ENCODE measurements around the gene APOBR.

APOBR gene

DNA sequence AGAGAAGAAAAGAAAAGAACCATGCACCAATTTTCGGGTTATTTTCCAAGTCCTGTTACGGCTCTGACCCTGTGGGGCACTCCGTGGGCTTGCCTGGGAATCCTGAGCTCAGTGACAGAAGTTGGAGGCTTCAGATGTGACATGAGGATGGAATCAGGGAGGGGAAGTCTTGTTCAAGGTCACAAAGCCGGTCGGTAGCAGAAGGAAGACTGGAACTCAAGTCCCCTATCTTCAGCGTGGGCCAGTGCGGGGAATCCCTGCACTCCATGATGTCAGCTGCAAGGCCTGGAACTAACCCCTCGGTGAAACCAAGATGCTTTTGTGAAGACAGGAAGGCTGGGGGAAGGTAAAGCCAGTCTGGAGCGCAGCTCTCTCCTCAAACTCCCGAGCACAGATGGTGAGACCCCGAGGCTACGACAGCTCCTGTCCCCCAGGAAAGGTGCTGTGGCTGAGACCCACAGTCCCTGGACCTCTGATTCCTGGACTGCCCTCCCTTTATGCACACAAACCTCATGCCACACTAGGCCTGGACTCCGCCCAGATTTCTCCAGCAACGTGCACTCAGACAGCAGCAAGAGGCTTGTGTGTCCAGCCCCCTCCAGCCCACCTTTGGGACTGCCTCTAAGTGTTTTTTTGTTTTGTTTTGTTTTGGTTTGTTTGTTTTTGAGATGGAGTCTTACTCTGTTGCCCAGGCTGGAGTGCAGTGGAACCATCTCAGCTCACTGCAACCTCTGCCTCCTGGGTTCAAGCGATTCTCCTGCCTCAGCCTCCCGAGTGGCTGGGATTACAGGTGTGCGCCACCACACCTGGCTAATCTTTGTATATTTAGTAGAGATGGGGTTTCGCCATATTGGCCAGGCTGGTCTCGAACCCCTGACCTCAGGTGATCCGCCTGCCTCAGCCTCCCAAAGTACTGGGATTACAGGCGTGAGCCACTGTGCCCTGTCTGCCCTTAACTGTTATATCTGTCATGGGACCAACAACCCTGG, 17.7 kb downstream of the APOBR start:
- no peak overlapping the region for H3K4me3 ChIP-seq (ENCODE audit: low read length)
- DNase-seq (ENCODE audit: low read depth): no peak
- TF ChIP-seq, protein P1, sequence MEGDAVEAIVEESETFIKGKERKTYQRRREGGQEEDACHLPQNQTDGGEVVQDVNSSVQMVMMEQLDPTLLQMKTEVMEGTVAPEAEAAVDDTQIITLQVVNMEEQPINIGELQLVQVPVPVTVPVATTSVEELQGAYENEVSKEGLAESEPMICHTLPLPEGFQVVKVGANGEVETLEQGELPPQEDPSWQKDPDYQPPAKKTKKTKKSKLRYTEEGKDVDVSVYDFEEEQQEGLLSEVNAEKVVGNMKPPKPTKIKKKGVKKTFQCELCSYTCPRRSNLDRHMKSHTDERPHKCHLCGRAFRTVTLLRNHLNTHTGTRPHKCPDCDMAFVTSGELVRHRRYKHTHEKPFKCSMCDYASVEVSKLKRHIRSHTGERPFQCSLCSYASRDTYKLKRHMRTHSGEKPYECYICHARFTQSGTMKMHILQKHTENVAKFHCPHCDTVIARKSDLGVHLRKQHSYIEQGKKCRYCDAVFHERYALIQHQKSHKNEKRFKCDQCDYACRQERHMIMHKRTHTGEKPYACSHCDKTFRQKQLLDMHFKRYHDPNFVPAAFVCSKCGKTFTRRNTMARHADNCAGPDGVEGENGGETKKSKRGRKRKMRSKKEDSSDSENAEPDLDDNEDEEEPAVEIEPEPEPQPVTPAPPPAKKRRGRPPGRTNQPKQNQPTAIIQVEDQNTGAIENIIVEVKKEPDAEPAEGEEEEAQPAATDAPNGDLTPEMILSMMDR (IDR thresholded peaks at IDR 0.05; ENCODE audit: insufficient read depth, low read depth, low read length, missing control alignments): no peak

DNA sequence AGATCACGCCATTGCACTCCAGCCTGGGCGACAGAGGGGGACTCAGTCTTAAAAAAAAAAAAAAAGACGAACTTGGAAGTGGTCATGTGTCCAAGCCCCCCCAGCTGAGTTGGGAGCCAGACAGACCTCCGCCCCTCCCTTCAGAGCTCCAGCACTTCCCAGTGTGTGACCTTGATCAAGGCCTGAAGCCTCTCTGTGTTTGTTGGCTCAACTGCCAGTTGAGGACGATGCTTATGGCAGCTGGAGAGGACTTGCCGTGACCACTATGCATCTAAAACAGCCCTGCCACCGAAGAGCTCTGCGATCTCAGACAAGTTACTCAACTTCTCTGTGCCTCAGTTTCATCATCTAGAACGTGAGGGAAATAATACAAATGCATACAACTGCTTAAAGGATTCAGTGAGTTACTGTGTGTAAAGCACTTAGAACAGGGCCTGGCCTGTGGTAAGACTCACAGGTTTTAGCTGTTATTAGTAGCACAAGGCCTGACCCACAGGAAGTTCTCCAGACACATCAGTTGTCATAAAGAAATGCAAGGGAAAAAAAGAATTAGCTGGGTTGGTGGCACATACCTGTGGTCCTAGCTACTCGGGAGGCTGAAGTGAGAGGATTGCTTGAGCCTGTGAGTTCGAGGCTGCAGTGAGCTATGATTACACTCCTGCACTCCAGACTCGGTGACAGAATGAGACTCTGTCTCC, 19.2 kb downstream of the APOBR start:
- H3K4me3 ChIP-seq (ENCODE audit: low read length): no peak overlapping the region
- TF ChIP-seq, protein P1 (IDR thresholded peaks at IDR 0.05; ENCODE audit: insufficient read depth, low read depth, low read length, missing control alignments): no peak
- DNase-seq (ENCODE audit: low read depth): no peak

DNA sequence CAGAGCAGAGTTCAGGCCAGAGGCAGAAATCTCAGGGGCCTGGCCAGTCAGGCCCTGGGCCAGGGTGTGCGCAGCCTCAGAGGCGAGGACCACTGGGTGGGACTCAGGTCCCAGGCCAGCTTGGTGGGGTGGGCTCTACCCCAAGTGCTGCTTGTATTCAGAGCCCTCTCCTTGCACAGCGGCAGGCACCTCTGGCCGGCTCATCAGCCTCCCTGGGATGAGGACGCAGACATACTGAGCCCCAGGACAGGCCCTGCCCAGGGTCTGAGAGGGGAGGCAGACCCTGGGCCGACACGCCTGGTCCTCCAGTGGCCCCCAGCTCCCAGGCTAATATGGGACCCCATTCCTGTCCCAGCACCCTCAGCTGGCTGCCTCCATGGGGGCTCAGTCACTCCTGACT, 19.8 kb downstream of the APOBR start:
- H3K4me3 ChIP-seq (ENCODE audit: low read length): no peak overlapping the region

DNA sequence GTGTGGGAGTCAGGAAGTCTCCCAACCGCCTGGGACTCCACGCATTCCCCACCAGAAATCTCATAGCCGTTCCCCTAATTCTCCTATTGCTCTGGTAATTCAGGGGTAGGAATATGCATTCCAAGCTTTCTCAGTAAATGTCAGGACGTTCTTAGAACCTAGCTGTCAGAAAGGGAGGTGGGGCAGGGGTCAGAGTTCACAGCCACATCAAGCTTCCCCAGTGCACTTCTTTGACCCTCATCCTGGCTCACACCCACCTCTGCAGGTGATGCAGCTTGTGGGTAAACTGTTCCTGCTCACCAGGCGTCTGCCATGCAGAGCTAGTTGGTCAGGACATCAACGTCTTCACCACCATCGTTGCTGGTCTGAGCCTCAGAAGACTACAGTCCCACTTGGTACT, 26.2 kb downstream of the APOBR start:
- no peak overlapping the region for H3K4me3 ChIP-seq (ENCODE audit: low read length)
- TF ChIP-seq, protein P1 (IDR thresholded peaks at IDR 0.05; ENCODE audit: insufficient read depth, low read depth, low read length, missing control alignments): no peak
- DNase-seq (ENCODE audit: low read depth): no peak

More for the DNA sequence above, 19.8 kb downstream of the APOBR start:
- TF ChIP-seq, protein P1 (IDR thresholded peaks at IDR 0.05; ENCODE audit: insufficient read depth, low read depth, low read length, missing control alignments): no peak
- DNase-seq (ENCODE audit: low read depth): no peak

DNA sequence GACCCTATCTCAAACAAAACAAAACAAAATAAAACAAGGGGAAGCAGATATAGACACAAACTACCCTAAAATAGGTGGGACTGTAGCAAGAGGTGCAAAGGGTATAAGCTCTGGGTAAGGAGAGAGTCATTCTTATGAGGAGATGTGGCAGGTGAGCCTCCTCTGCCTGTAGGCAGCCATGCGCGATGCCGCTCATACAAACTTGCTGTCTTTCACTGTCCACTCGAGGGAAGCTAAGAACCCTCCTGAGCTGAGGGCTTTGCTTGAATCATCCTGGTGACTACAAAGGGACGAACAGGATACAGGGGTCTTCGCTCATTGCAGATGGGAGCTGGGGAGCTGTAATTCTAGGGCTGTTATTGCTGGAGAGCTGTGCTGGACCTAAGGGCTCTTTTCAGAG, 27.0 kb downstream of the APOBR start:
- TF ChIP-seq, protein P1 (IDR thresholded peaks at IDR 0.05; ENCODE audit: insufficient read depth, low read depth, low read length, missing control alignments): no peak
- no peak for DNase-seq (ENCODE audit: low read depth)
- H3K4me3 ChIP-seq (ENCODE audit: low read length): no peak overlapping the region

DNA sequence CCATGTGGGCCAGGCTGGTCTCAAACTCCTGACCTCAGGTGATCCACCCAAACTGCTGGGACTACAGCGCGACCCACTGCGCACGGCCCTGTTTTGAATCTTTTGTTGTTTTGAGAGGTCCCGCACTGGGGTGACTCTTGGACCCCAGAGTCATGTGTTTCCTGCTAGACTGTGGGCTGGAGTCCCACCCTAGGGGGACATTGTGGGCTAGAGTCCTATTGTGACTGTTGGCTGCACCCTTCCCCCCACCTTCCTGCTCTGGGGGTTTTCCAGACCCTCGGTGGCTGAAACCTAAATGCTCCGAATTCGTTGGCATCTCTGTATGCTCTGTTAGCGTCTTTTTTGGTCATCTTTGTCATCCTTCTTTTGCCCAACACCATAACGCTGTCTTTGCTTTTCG, 28.3 kb downstream of the APOBR start:
- TF ChIP-seq, protein P1 (IDR thresholded peaks at IDR 0.05; ENCODE audit: insufficient read depth, low read depth, low read length, missing control alignments): no peak
- no peak overlapping the region for H3K4me3 ChIP-seq (ENCODE audit: low read length)
- DNase-seq (ENCODE audit: low read depth): no peak

All from epithelial cell of esophagus (primary cell).